Left cardiac atrium (tissue), 4 donors: ENCODE measurements around the gene DDX23. TPM values are rescaled to one million over a fixed set of nuclear protein-coding genes. Genes with fewer than 3 reads are reported as not detected.

Source experiments
- ATAC-seq, 2 donors: fragments of 200-7000 bp; cut with Tn5 transposase; one replicate each; pipeline ENCODE4 v1.9.1; 2020; ENCODE audit warnings: mild to moderate bottlenecking in 2 of 2, moderate library complexity in 2 of 2
- DNase-seq: peaks from one replicate; pipeline ENCODE4 v3.0.0-alpha.2; 2020
- intact Hi-C, 2 donors: fragments of 100-400 bp; cut with DNase I; formaldehyde crosslinking; loops; one replicate each; pipeline versions ENCODE4 v1.14.1 to v1.15.1; 2022 to 2023
- total RNA-seq, 2 donors: library from RNA; stranded (reverse); fragmentation: NEBNext Ultra II Directional; extraction: Animal tissue kit (Norgen Biotek cat#: 25700); gene quantifications; one replicate each; pipeline ENCODE4 v1.2.1, GENCODE V29; 2021
- donor health status: DM: no; HTN: yes; CAD: no.
- donor health status: DM: no; HTN: yes; CAD: no; lungs with severe emphysema.
- donor health status: DM: yes; HTN: yes; CAD: no.
- donor health status: Dilated cardiomyopathy.

DDX23 gene
- total RNA-seq, 2 donors from 2014 or later = 34.7 to 37.5 TPM

GRCh38 chr12:48787791-48788523, 64.0 kb downstream of the DDX23 start:
- no peak for DNase-seq
- intact Hi-C loops = no loop called here
- ATAC-seq = peak; percentile 46 to 51

DNA sequence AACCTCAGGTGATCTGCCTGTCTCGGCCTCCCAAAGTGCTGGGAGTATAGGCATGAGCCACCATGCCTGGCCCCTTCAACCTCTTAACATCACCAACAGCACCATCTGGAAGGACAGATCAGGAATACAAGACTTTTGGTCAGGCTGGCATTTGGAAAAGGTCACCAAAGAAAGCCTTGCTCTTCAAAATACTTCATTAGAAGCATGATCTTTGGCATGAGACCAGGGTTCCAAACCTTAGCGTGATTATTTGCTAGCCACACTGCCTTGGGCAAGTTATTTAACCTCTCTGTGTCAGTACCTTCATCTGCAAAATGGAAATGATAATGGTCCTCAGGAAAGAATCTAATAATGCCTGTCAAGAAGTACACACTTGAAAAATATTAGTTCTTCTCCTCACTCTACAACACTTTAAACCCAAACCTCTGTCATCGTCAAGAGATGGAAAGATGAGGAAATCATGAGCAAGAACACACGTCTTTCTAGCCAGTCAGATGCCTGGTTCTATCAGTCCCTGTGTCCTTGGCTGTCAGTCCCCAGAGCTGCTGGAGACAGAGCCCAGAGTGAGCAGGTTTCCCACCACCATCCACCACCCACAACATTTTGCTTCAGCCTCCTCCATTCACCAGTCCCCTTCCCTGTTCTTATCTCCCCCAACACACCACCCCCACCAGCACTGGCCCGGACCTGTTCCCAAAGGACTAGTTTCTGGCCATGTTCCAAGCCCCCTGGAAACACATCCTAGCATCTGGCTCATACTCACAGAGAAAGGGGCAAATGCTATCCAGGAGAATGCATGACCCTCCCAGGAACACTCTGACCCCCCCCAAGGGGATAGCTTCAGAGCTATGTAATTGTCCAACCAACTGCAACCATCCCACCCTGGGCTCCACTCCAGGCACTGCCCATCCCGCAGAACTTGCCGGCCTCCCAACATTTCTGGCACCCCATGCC, 65.1 kb downstream of the DDX23 start:
- peak; percentile 64 for DNase-seq
- ATAC-seq = peak; percentile 65 to 79
- intact Hi-C loops = no loop called here

DNA sequence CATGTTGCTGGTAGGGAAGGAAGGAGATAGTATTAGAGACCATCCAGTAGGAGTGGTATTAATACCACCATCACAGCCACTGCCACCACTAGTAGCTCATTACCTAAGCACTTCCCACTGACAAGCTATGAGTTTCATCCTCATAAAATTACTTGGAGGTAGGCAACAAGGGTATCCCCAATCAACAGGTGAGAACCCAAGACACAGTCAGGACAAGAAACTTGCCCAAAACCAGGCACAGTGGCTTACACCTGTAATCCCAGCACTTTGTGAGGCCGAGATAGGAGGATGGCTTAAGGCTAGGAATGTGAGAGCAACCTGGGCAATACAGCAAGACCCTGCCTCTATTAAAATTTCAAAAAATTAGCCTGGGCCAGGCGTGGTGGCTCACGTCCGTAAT, 68.5 kb downstream of the DDX23 start:
- DNase-seq (no peak), ATAC-seq (no peak)
- intact Hi-C loops = no loop called here

- DNase-seq (no peak), ATAC-seq (no peak)
- intact Hi-C loops = no loop called here
Observed at GRCh38 chr12:48782457-48783395, 69.2 kb downstream of the DDX23 start.

DNA sequence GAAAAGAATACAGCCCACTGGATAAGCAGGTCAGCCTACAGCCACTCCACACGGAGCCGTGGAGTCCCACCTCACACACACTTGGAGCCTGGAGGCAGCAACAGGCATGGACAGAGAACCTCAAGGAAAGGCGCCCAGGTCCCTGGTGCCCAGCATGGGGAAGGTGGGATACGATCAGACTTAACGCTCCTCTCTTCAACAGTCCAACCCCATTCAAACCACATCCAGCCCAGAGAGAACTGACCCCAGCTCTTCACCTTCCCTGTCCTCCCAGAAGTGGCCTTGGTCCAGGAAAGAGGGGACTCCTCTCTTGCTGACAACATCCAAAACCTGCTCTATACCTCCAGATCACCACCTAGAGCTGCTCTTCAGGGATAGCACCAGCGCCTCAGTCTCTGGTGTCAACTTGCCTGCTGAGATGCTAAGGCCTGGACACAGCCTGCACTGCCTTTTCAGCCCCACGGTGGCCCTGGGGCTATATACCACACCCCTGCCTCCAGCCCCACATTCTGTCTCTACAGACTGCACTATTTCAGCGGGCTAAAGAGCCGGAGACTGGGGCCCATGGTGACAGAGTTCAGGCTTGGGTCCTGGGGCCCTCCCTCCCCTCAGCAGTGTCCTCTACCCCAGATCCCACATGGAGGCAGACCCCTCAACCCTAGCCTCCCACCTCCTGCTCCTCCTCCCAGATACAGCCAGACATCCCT, 70.1 kb downstream of the DDX23 start:
- ATAC-seq (no peak), DNase-seq (no peak)
- intact Hi-C loops = no loop called here

DNA sequence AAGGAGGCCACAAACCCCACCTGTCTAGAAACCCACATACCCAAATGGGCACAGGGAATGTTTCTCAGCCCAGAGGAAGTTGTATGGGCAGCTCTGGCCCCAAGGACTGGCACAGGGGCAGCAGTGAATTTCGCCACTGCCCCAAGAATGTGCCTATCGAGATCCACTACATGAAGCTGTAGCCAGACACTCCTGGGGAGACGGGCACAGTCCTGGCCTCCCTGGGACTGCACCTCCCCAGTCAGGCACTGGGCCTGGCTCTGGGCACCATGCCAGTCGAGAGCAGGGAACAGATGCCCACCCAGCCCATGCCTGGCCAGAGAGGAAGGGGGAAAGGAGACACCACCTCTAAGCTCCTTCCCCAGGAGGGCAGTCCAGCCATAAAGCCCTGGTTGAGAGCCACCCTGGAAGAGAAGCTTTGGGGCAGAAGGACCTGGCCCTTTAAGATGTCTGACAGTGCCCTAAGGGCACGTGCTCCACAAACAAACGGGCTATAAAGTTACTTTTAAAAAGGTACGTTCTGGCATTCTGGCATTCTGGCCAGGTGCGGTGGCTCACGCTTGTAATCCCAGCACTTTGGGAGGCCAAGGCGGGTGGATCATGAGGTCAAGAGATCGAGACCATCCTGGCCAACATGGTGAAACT, 71.5 kb downstream of the DDX23 start:
- intact Hi-C loops = no loop called here
- ATAC-seq = peak in 1 of 2 donors; percentile 5

DNA sequence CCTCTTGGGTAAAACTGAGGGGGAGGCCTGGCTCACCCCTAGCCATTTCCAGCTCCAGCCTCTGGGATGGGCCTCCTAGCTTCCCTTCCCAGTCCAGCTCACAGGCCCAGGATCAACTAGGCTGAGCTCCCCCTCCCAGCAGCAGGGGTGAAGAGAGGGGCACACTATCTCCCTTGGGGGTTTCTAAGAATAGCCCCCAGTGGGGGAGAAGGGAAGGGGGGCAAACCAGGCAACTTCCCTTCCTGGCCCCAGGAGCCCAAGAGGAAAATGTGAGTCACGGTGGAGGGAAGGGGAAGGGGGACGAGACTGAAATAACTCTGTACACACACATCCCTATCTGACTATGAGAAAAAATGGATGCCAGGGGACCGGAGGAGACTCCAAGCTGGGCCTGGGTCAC, 72.1 kb downstream of the DDX23 start:
- peak; percentile 78 to 80 for ATAC-seq
- DNase-seq = peak; percentile 72
- intact Hi-C loops = no loop called here

More for the DNA sequence above, 71.5 kb downstream of the DDX23 start:
- DNase-seq = no peak

Other genes with a start within 250 kb of the DDX23 start
- gene KANSL2, start 169.9 kb downstream of the DDX23 start, total RNA-seq = 10 to 100 TPM; 18.4 to 25.9 TPM
- 10 to 100 TPM; 21.2 to 21.7 TPM for gene CCNT1, start 135.5 kb downstream of the DDX23 start, total RNA-seq
- 100 to 1,000 TPM in 1 of 2 donors, 10 to 100 TPM in 1; 51.5 to 113 TPM for gene ADCY6, start 63.1 kb downstream of the DDX23 start, total RNA-seq
- gene CACNB3, start 33.7 kb downstream of the DDX23 start, total RNA-seq = 1 to 10 TPM; 8.8 to 9.5 TPM
- gene RND1, start 13.7 kb upstream of the DDX23 start, total RNA-seq = under 1 TPM; 0.56 to 0.79 TPM
- gene FKBP11, start 73.3 kb upstream of the DDX23 start, total RNA-seq = 10 to 100 TPM; 14.5 to 25.0 TPM
- gene ARF3, start 105.3 kb upstream of the DDX23 start, total RNA-seq = 10 to 100 TPM; 72.2 to 90.5 TPM
- gene WNT10B, start 119.6 kb upstream of the DDX23 start, total RNA-seq = 1 to 10 TPM in 1 of 2 donors, under 1 TPM in 1; 0.65 to 1.0 TPM
- not detected for gene WNT1, start 126.2 kb upstream of the DDX23 start, total RNA-seq
- under 1 TPM; 0.29 to 0.84 TPM for gene DDN, start 147.2 kb upstream of the DDX23 start, total RNA-seq
- gene PRKAG1, start 166.6 kb upstream of the DDX23 start, total RNA-seq = 10 to 100 TPM; 70.2 to 72.2 TPM
- gene KMT2D, start 208.6 kb upstream of the DDX23 start, total RNA-seq = 10 to 100 TPM; 44.1 to 47.4 TPM
- under 1 TPM; 0.24 to 0.41 TPM for gene RHEBL1, start 217.8 kb upstream of the DDX23 start, total RNA-seq
- gene DHH, start 242.6 kb upstream of the DDX23 start, total RNA-seq = 1 to 10 TPM in 1 of 2 donors, under 1 TPM in 1; 0.97 to 1.0 TPM